Spleen (tissue), 7 donors: ENCODE measurements around the gene SLC35F5.

ENCODE experiments used
- CTCF ChIP-seq, 11 experiments: fragments of 200-600 bp in 7 of 11; fragments of 450-650 bp in 4 of 11; sonication (generic) in 4 of 11; IDR thresholded peaks in 8 of 11; conservative IDR thresholded peaks in 3 of 11; 1 replicate in 7 of 11; 2 replicates in 4 of 11; pipeline versions ENCODE4 v1.4.0 to v1.8.0; 2016 to 2021; ENCODE audit warnings: antibody characterized with exemption in 11 of 11, inconsistent platforms in 4 of 11, mild to moderate bottlenecking in 1 of 11
- POLR2AphosphoS5 ChIP-seq, 3 donors: sonication (generic); formaldehyde crosslinking; IDR thresholded peaks; one replicate each; pipeline ENCODE4 v1.5.1; 2017; ENCODE audit warnings: antibody characterized with exemption in 3 of 3
- donor health status: DM: no; HTN: no; CAD: no; lungs with moderate emphysema.
- donor health status: DM: no; HTN: no; CAD: no.
- donor health status: DM: no; HTN: no; CAD: no.

GRCh38 chr2:113767811-113768460 is 11.5 kb upstream of the SLC35F5 start:
- TF ChIP-seq POLR2AphosphoS5 (IDR thresholded peaks at IDR 0.05) (no peak), CTCF (IDR thresholded peaks at IDR 0.05 in 8 of 11, conservative IDR thresholded peaks at IDR 0.05 in 3 of 11) (no peak)
